SK-N-SH (cell line): ENCODE data around the gene IER2. TPM values are rescaled to one million over a fixed set of nuclear protein-coding genes. Genes with fewer than 3 reads are reported as not detected.

Experiments
- CTCF ChIA-PET: fragments of 300-600, 350-600 bp; formaldehyde crosslinking; extraction: SDS; loops from one replicate; lab custom pipeline; 2021; lab: Yijun Ruan, JAX
- POLR2A ChIA-PET: fragments of 350-600 bp; sonication (Branson Sonifier 250); formaldehyde crosslinking; extraction: SDS; loops from one replicate; lab custom pipeline; 2020; ENCODE audit warnings: antibody characterized with exemption, inconsistent platforms; lab: Yijun Ruan, JAX
- DNase-seq: peaks from one replicate; pipeline ENCODE4 v3.0.0; 2012
- H2AFZ ChIP-seq: fragments of 200-600 bp; sonication (generic); 2 replicates; pipeline ENCODE4 v1.8.1; 2016; ENCODE audit warnings: antibody characterized with exemption, mild to moderate bottlenecking, low read depth
- H3F3A ChIP-seq: fragments of 200-600 bp; sonication (generic); replicated peaks from 2 replicates; pipeline ENCODE3; 2016; ENCODE audit warnings: antibody characterized with exemption, mild to moderate bottlenecking; ENCODE audit not compliant: insufficient read depth
- H3K27ac ChIP-seq, 2 experiments: fragments of 200-500 bp in 1 of 2; fragments of 200-600 bp in 1 of 2; sonication (Bioruptor generic) in 1 of 2; sonication (generic), shearing (Covaris generic) in 1 of 2; 2 replicates each; pipeline versions ENCODE4 v1.5.1 to v1.6.1; 2014 to 2016; ENCODE audit warnings: low read depth in 2 of 2, inconsistent platforms in 1 of 2, low read length in 1 of 2, mild to moderate bottlenecking in 1 of 2, mixed read lengths in 1 of 2
- H3K27me3 ChIP-seq: fragments of 200-600 bp; sonication (generic), shearing (Covaris generic); 2 replicates; pipeline ENCODE4 v1.6.1; 2016; ENCODE audit warnings: mixed run types; ENCODE audit not compliant: insufficient read depth
- H3K36me3 ChIP-seq, 2 experiments: fragments of 200-500 bp in 1 of 2; fragments of 200-600 bp in 1 of 2; sonication (Bioruptor generic) in 1 of 2; sonication (generic) in 1 of 2; replicated peaks in 1 of 2; 2 replicates each; pipeline versions ENCODE3 to v1.5.1; 2014 to 2016; ENCODE audit warnings: low read length in 1 of 2, mild to moderate bottlenecking in 1 of 2; ENCODE audit not compliant: insufficient read depth in 2 of 2, control insufficient read depth in 1 of 2
- H3K4me1 ChIP-seq, 2 experiments: fragments of 200-500 bp in 1 of 2; fragments of 200-600 bp in 1 of 2; sonication (Bioruptor generic) in 1 of 2; sonication (generic), shearing (Covaris generic) in 1 of 2; 2 replicates each; pipeline versions ENCODE4 v1.5.1 to v1.6.1; 2014 to 2016; ENCODE audit warnings: low read depth in 1 of 2, low read length in 1 of 2, mixed run types in 1 of 2; ENCODE audit not compliant: insufficient read depth in 2 of 2, control insufficient read depth in 1 of 2
- H3K4me2 ChIP-seq: fragments of 200-600 bp; sonication (generic), shearing (Covaris generic); 2 replicates; pipeline ENCODE4 v1.6.1; 2017; ENCODE audit warnings: mixed run types
- H3K4me3 ChIP-seq, 2 experiments: fragments of 200-500 bp in 1 of 2; fragments of 200-600 bp in 1 of 2; sonication (Bioruptor generic) in 1 of 2; sonication (generic), shearing (Covaris generic) in 1 of 2; 2 replicates each; pipeline versions ENCODE4 v1.5.1 to v1.8.1; 2014 to 2016; ENCODE audit warnings: low read depth in 2 of 2, inconsistent platforms in 1 of 2, low read length in 1 of 2, mild to moderate bottlenecking in 1 of 2, mixed read lengths in 1 of 2, moderate library complexity in 1 of 2
- H3K79me2 ChIP-seq: fragments of 200-600 bp; sonication (generic); 2 replicates; pipeline ENCODE4 v1.8.1; 2017; ENCODE audit warnings: mild to moderate bottlenecking; ENCODE audit not compliant: insufficient read depth
- H3K9ac ChIP-seq: fragments of 200-600 bp; sonication (generic); 2 replicates; pipeline ENCODE4 v1.6.1; 2017; ENCODE audit warnings: mixed run types
- H3K9me2 ChIP-seq: fragments of 200-600 bp; sonication (generic); 2 replicates; pipeline ENCODE4 v1.6.1; 2017; ENCODE audit warnings: mixed run types
- H3K9me3 ChIP-seq: fragments of 200-600 bp; sonication (generic); 2 replicates; pipeline ENCODE4 v1.6.1; 2017; ENCODE audit warnings: mixed run types, mild to moderate bottlenecking, moderate library complexity
- H4K20me1 ChIP-seq: fragments of 200-600 bp; sonication (generic); 2 replicates; pipeline ENCODE4 v1.6.1; 2017; ENCODE audit warnings: mild to moderate bottlenecking, mixed run types; ENCODE audit not compliant: insufficient read depth
- CHD2 ChIP-seq: fragments of 150-350 bp; IDR thresholded peaks from 2 replicates; pipeline ENCODE4 v1.6.1; 2018; ENCODE audit warnings: low read length; ENCODE audit not compliant: partially characterized antibody
- ELF1 ChIP-seq: IDR thresholded peaks from 2 replicates; pipeline ENCODE4 v1.4.0; 2012
- EP300 ChIP-seq, 2 experiments: IDR thresholded peaks; 2 replicates each; pipeline versions ENCODE4 v1.4.0 to v1.6.1; 2012; ENCODE audit warnings: borderline replicate concordance in 1 of 2, low read depth in 1 of 2, low read length in 1 of 2
- EZH2phosphoT487 ChIP-seq: fragments of 200-600 bp; sonication (generic); IDR thresholded peaks from 2 replicates; pipeline ENCODE4 v1.6.1; 2017; ENCODE audit warnings: low read depth, mixed run types, mild to moderate bottlenecking, antibody characterized with exemption, moderate library complexity, borderline replicate concordance
- FOSL2 ChIP-seq: IDR thresholded peaks from 2 replicates; pipeline ENCODE4 v1.4.0; 2012; ENCODE audit warnings: low read depth, mild to moderate bottlenecking, moderate library complexity, borderline replicate concordance
- FOXJ3 ChIP-seq: sonication (generic); formaldehyde crosslinking; IDR thresholded peaks from 2 replicates; pipeline ENCODE4 v1.5.1; 2020; ENCODE audit warnings: mild to moderate bottlenecking, missing genetic modification reagents
- FOXM1 ChIP-seq: IDR thresholded peaks from 2 replicates; pipeline ENCODE4 v1.4.0; 2012; ENCODE audit warnings: low read depth, mild to moderate bottlenecking
- GABPA ChIP-seq: IDR thresholded peaks from 2 replicates; pipeline ENCODE4 v1.4.0; 2012; ENCODE audit warnings: low read depth, mild to moderate bottlenecking
- GATA2 ChIP-seq: sonication (generic); formaldehyde crosslinking; IDR thresholded peaks from 2 replicates; pipeline ENCODE4 v1.5.0; 2020; ENCODE audit warnings: mild to moderate bottlenecking, missing genetic modification reagents
- JUND ChIP-seq: IDR thresholded peaks from 2 replicates; pipeline ENCODE4 v1.4.0; 2012
- MAX ChIP-seq: IDR thresholded peaks from 2 replicates; pipeline ENCODE4 v1.4.0; 2012; ENCODE audit warnings: low read depth
- MXI1 ChIP-seq: IDR thresholded peaks from 2 replicates; pipeline ENCODE4 v1.6.1; 2012; ENCODE audit warnings: mild to moderate bottlenecking, low read depth, low read length, improper control_type of control experiment
- NFIC ChIP-seq: IDR thresholded peaks from 2 replicates; pipeline ENCODE4 v1.4.0; 2012; ENCODE audit warnings: borderline replicate concordance
- NRF1 ChIP-seq: IDR thresholded peaks from 2 replicates; pipeline ENCODE4 v1.6.1; 2012; ENCODE audit warnings: low read depth, mild to moderate bottlenecking, low read length
- RAD21 ChIP-seq: IDR thresholded peaks from 2 replicates; pipeline ENCODE4 v1.6.1; 2012; ENCODE audit warnings: mild to moderate bottlenecking, low read length
- RCOR1 ChIP-seq: fragments of 150-350 bp; IDR thresholded peaks from 2 replicates; pipeline ENCODE4 v1.6.1; 2017; ENCODE audit warnings: antibody characterized with exemption, low read length
- REST ChIP-seq: IDR thresholded peaks from 2 replicates; pipeline ENCODE4 v1.6.1; 2012; ENCODE audit warnings: mild to moderate bottlenecking, low read depth, low read length, moderate library complexity
- RXRA ChIP-seq: IDR thresholded peaks from 2 replicates; pipeline ENCODE4 v1.4.0; 2012; ENCODE audit warnings: low read depth, mild to moderate bottlenecking, borderline replicate concordance
- SIN3A ChIP-seq: IDR thresholded peaks from 2 replicates; pipeline ENCODE4 v1.6.1; 2012; ENCODE audit warnings: low read depth, mild to moderate bottlenecking, low read length, moderate library complexity, borderline replicate concordance
- SMC3 ChIP-seq: IDR thresholded peaks from 2 replicates; pipeline ENCODE4 v1.6.1; 2012; ENCODE audit warnings: low read depth, low read length, improper control_type of control experiment
- TAF1 ChIP-seq: IDR thresholded peaks from 2 replicates; pipeline ENCODE4 v1.6.1; 2012; ENCODE audit warnings: low read depth, mild to moderate bottlenecking, low read length, moderate library complexity, borderline replicate concordance
- TEAD4 ChIP-seq: IDR thresholded peaks from 2 replicates; pipeline ENCODE4 v1.4.0; 2012; ENCODE audit warnings: mild to moderate bottlenecking, borderline replicate concordance; ENCODE audit not compliant: insufficient read depth
- USF1 ChIP-seq: IDR thresholded peaks from 2 replicates; pipeline ENCODE4 v1.4.0; 2012; ENCODE audit warnings: low read depth, borderline replicate concordance
- USF2 ChIP-seq: fragments of 150-350 bp; IDR thresholded peaks from 2 replicates; pipeline ENCODE4 v1.6.1; 2017; ENCODE audit warnings: antibody characterized with exemption, low read length, low read depth, borderline replicate concordance
- YY1 ChIP-seq: IDR thresholded peaks from 2 replicates; pipeline ENCODE4 v1.4.0; 2012; ENCODE audit warnings: low read depth, mild to moderate bottlenecking
- WGBS: methylation state at CpG from one replicate; pipeline ENCODE4 v1.1.6; 2017; ENCODE audit warnings: low lambda C conversion rate; 5-methylcytosine and 5-hydroxymethylcytosine counted together
- polyA plus RNA-seq, 3 experiments: library from polyadenylated mRNA; depleted of rRNA; stranded (reverse); fragments of >200 nt; gene quantifications; 2 replicates each; pipeline ENCODE4 v1.2.3, GENCODE V29; 2012
- TF ChIP-seq, protein P1 (sequence below): IDR thresholded peaks from 2 replicates; pipeline ENCODE4 v1.4.0; 2012; ENCODE audit warnings: low read depth, borderline replicate concordance

The IER2 gene
- polyA plus RNA-seq, 1 of the 3 experiments (the other 2 are of a cell fraction) = 115 TPM

- Histone ChIP-seq H3K4me2 (peak overlapping the region; percentile 98), H3K36me3 (peaks cover 0 to 19% of the 10 kb centered on the region in 2 experiments), H3K4me3 (peak overlapping the region; percentile 76 to 90), H3K9me3 (no peaks in the 10 kb centered on the region), H3K27ac (peak overlapping the region; percentile 98 to 99), H3K9me2 (no peaks in the 10 kb centered on the region), H3K4me1 (peaks cover 4 to 20% of the 10 kb centered on the region in 2 experiments; a peak in 1 of 4 replicates), H2AFZ (no peak overlapping the region), H3K79me2 (peaks cover 48% of the 10 kb centered on the region), H4K20me1 (peaks cover 25% of the 10 kb centered on the region), H3K9ac (peak overlapping the region; percentile 93), H3F3A (peaks cover 40% of the 10 kb centered on the region), H3K27me3 (no peaks in the 10 kb centered on the region)
- WGBS = under 1% methylated on average over 16 of the region's 21 CpGs
- peak; percentile 57 for DNase-seq
- ChIA-PET CTCF (interaction anchor here (1.7 to 2.2 kb wide), 3 partner anchors 10 to 189 kb away, joined by 6 to 9 read pairs (median 7); no protein-coding TSS in a partner anchor), POLR2A (interaction anchor here (1.0 to 2.8 kb wide), 2 partner anchors 10 to 189 kb away, joined by 5 to 24 read pairs; no protein-coding TSS in a partner anchor)
- TF ChIP-seq, protein P1, sequence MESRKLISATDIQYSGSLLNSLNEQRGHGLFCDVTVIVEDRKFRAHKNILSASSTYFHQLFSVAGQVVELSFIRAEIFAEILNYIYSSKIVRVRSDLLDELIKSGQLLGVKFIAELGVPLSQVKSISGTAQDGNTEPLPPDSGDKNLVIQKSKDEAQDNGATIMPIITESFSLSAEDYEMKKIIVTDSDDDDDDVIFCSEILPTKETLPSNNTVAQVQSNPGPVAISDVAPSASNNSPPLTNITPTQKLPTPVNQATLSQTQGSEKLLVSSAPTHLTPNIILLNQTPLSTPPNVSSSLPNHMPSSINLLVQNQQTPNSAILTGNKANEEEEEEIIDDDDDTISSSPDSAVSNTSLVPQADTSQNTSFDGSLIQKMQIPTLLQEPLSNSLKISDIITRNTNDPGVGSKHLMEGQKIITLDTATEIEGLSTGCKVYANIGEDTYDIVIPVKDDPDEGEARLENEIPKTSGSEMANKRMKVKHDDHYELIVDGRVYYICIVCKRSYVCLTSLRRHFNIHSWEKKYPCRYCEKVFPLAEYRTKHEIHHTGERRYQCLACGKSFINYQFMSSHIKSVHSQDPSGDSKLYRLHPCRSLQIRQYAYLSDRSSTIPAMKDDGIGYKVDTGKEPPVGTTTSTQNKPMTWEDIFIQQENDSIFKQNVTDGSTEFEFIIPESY = no peak
- peak; percentile 45 for TF ChIP-seq GABPA
- TF ChIP-seq FOSL2 = peak; percentile 72; the same call in 1 of the 2 replicates
- no peak for TF ChIP-seq USF1
- TF ChIP-seq NRF1 = no peak
- TF ChIP-seq TEAD4 = peak; percentile 77
- no peak for TF ChIP-seq FOXJ3
- TF ChIP-seq EP300 (IDR thresholded peaks at IDR 0.05; ENCODE audit: borderline replicate concordance in 1 of 2, low read depth in 1 of 2, low read length in 1 of 2) = peak in 1 of 2 experiments; percentile 46; a peak in 1 of 4 replicates
- no peak for TF ChIP-seq EZH2phosphoT487
- 0 out of 2 replicates have a peak, but pooled peaks have one; percentile 5 for TF ChIP-seq ELF1
- TF ChIP-seq MAX = peak; percentile 76; the same call in 1 of the 2 replicates
- no peak for TF ChIP-seq RCOR1
- TF ChIP-seq TAF1 = no peak; the same call in none of the 2 replicates
- TF ChIP-seq GATA2 (CRISPR knock-in tag) = no peak
- peak; percentile 20; the same call in 1 of the 2 replicates for TF ChIP-seq REST
- TF ChIP-seq SIN3A = peak; percentile 68; the same call in 1 of the 2 replicates
- TF ChIP-seq YY1 = no peak
- TF ChIP-seq CHD2 = peak; percentile 71
- TF ChIP-seq RAD21 = no peak
- TF ChIP-seq FOXM1 = no peak
- TF ChIP-seq JUND = peak; percentile 75
- TF ChIP-seq SMC3 = no peak
- TF ChIP-seq NFIC = no peak
- no peak for TF ChIP-seq USF2
- no peak; the same call in 1 of the 2 replicates for TF ChIP-seq RXRA
- no peak; the same call in 1 of the 2 replicates for TF ChIP-seq MXI1
Observed at GRCh38 chr19:13154241-13154778, 4.1 kb downstream of the IER2 start.
